Measurements from ENCODE around the gene KIAA1958.

DNA sequence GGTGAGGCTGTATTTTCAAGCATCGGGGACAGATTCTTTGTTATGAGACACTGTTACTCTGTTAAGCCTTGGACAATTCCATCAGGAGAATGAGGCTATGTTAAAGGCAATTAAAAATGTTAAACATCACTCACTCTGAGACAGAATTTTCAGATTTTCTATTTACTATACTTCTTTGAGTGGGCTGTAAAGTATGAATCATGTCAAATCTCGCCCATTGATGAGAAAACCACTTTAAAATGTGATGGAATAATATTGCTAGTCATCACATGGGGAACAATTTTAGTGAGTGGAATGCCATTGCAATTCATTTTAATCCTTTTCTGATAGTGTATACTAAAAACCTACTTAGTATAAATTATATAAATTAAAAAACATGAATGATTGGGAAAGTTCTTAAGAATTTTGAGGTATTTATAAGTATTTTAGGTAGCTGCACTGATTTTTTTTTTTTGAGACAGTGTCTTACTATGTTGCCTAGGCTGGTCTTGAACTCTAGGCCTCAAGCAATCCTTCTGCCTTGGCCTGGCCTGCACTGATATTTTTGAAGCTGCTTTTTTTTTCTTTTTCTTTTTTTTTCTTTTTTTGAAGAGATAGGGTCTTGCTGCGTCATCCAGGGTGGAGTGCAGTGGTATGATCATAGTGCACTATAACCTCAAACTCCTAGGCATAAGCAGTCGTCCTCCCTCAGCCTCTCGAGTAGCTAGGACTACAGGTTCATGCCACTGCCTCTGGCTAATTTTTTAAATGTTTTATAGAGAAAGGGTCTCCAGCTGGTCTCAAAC lies 73.2 kb downstream of the KIAA1958 start:
- TF ChIP-seq RAD21 (IDR thresholded peaks at IDR 0.05; ENCODE audit: low read length) (no peak), RFX5 (IDR thresholded peaks at IDR 0.05; ENCODE audit: low read depth, low read length) (no peak), POLR2A (IDR thresholded peaks at IDR 0.05; ENCODE audit: low read depth, low read length) (no peak), CHD1 (IDR thresholded peaks at IDR 0.05; ENCODE audit: low read depth, low read length) (no peak), RCOR1 (IDR thresholded peaks at IDR 0.05; ENCODE audit: insufficient replicate concordance, low read length) (no peak), CEBPB (IDR thresholded peaks at IDR 0.05; ENCODE audit: low read depth, low read length) (no peak), MAFK (IDR thresholded peaks at IDR 0.05; ENCODE audit: low read depth, low read length) (no peak), FOS (IDR thresholded peaks at IDR 0.05; ENCODE audit: low read depth, low read length) (no peak)
- TF ChIP-seq, protein P1, sequence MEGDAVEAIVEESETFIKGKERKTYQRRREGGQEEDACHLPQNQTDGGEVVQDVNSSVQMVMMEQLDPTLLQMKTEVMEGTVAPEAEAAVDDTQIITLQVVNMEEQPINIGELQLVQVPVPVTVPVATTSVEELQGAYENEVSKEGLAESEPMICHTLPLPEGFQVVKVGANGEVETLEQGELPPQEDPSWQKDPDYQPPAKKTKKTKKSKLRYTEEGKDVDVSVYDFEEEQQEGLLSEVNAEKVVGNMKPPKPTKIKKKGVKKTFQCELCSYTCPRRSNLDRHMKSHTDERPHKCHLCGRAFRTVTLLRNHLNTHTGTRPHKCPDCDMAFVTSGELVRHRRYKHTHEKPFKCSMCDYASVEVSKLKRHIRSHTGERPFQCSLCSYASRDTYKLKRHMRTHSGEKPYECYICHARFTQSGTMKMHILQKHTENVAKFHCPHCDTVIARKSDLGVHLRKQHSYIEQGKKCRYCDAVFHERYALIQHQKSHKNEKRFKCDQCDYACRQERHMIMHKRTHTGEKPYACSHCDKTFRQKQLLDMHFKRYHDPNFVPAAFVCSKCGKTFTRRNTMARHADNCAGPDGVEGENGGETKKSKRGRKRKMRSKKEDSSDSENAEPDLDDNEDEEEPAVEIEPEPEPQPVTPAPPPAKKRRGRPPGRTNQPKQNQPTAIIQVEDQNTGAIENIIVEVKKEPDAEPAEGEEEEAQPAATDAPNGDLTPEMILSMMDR (conservative IDR thresholded peaks at IDR 0.05; ENCODE audit: low read depth, low read length) = no peak
- TF ChIP-seq, protein P2, sequence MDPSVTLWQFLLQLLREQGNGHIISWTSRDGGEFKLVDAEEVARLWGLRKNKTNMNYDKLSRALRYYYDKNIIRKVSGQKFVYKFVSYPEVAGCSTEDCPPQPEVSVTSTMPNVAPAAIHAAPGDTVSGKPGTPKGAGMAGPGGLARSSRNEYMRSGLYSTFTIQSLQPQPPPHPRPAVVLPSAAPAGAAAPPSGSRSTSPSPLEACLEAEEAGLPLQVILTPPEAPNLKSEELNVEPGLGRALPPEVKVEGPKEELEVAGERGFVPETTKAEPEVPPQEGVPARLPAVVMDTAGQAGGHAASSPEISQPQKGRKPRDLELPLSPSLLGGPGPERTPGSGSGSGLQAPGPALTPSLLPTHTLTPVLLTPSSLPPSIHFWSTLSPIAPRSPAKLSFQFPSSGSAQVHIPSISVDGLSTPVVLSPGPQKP (IDR thresholded peaks at IDR 0.05; ENCODE audit: borderline replicate concordance, low read depth, low read length) = no peak
